ENCODE data around the gene ZFAND3.

DNA sequence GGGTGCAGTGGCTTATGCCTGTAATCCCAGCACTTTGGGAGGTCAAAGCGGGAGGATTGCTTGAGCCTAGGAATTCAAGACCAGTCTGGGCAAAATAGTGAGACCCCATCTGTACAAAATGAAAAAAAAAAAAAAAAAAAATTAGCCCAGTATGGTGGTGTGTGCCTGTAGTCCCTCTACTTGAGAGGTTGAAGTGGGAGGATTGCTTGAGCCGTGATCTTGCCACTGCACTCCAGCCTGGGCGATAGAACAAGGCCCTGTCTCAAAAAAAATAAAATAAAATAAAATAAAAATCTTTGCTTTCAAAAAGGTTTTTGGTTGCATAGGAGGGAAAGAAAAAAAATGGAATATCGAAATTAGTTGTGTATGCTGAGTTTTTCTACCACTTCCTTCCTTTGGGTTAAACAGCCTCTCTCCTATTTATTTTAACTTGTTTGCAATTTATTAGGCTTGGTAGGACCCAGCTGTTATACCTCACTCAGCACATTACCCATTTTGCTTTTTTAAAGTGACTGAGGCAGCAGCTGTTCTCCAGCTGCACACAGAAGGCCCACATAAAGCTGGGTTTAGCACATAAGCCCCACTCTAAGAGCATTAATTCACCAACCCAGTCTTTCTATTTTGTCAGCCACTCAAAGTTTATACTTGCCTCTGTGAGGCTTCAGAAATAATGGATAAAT is 152.3 kb downstream of the ZFAND3 start:
- TF ChIP-seq, protein P1, sequence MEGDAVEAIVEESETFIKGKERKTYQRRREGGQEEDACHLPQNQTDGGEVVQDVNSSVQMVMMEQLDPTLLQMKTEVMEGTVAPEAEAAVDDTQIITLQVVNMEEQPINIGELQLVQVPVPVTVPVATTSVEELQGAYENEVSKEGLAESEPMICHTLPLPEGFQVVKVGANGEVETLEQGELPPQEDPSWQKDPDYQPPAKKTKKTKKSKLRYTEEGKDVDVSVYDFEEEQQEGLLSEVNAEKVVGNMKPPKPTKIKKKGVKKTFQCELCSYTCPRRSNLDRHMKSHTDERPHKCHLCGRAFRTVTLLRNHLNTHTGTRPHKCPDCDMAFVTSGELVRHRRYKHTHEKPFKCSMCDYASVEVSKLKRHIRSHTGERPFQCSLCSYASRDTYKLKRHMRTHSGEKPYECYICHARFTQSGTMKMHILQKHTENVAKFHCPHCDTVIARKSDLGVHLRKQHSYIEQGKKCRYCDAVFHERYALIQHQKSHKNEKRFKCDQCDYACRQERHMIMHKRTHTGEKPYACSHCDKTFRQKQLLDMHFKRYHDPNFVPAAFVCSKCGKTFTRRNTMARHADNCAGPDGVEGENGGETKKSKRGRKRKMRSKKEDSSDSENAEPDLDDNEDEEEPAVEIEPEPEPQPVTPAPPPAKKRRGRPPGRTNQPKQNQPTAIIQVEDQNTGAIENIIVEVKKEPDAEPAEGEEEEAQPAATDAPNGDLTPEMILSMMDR (IDR thresholded peaks at IDR 0.05), result no peak
- TF ChIP-seq ZFX (IDR thresholded peaks at IDR 0.05; ENCODE audit: borderline replicate concordance), result no peak
